Vagina (tissue), 2 donors: ENCODE data around the gene FAM9A.
"Not testable (repeated sequence)": the region's sequence is repeated elsewhere in the genome, so short reads cannot be mapped to it uniquely, and the experiment has no call there.

Experiments used
- CTCF ChIP-seq, 3 experiments: fragments of 450-650 bp in 2 of 3; fragments of 200-600 bp in 1 of 3; sonication (generic) in 1 of 3; IDR thresholded peaks; one replicate each; pipeline ENCODE4 v1.5.1; 2017 to 2019; ENCODE audit warnings: antibody characterized with exemption in 3 of 3, mild to moderate bottlenecking in 2 of 3, moderate library complexity in 2 of 3
- POLR2A ChIP-seq, 2 donors: fragments of 450-650 bp; IDR thresholded peaks; one replicate each; pipeline ENCODE4 v1.6.1; 2017; ENCODE audit warnings: antibody characterized with exemption in 2 of 2, mild to moderate bottlenecking in 2 of 2, moderate library complexity in 2 of 2

GRCh38 chrX:8757609-8758389, 43.4 kb downstream of the FAM9A start:
- not testable (repeated sequence) for TF ChIP-seq CTCF, POLR2A (IDR thresholded peaks at IDR 0.05)
